Omental fat pad (tissue), 4 donors: ENCODE measurements around the gene NAB2. TPM values are rescaled to one million over a fixed set of nuclear protein-coding genes. Genes with fewer than 3 reads are reported as not detected.

ENCODE experiments used
- ATAC-seq: fragments of 150-250 bp; one replicate; pipeline ENCODE4 v1.9.1; 2016; ENCODE audit warnings: mild to moderate bottlenecking, moderate library complexity; ENCODE audit not compliant: low FRiP score
- DNase-seq: peaks from one replicate; pipeline ENCODE4 v3.0.0-alpha.2; 2019; ENCODE audit warnings: low spot score
- total RNA-seq, 4 donors: library from RNA; depleted of rRNA; stranded (reverse); fragments of >200 nt; gene quantifications; one replicate each; pipeline ENCODE4 v1.1.0, GENCODE V29; 2016
- TF ChIP-seq, protein P1 (sequence below), 3 donors: fragments of 450-650 bp; IDR thresholded peaks; one replicate each; pipeline ENCODE4 v1.5.1; 2016 to 2017; ENCODE audit warnings: antibody characterized with exemption in 3 of 3, mild to moderate bottlenecking in 3 of 3, moderate library complexity in 2 of 3

The NAB2 gene
- total RNA-seq, 4 donors from 2014 or later = 15.1 to 24.7 (median 18.1) TPM

- TF ChIP-seq, protein P1, sequence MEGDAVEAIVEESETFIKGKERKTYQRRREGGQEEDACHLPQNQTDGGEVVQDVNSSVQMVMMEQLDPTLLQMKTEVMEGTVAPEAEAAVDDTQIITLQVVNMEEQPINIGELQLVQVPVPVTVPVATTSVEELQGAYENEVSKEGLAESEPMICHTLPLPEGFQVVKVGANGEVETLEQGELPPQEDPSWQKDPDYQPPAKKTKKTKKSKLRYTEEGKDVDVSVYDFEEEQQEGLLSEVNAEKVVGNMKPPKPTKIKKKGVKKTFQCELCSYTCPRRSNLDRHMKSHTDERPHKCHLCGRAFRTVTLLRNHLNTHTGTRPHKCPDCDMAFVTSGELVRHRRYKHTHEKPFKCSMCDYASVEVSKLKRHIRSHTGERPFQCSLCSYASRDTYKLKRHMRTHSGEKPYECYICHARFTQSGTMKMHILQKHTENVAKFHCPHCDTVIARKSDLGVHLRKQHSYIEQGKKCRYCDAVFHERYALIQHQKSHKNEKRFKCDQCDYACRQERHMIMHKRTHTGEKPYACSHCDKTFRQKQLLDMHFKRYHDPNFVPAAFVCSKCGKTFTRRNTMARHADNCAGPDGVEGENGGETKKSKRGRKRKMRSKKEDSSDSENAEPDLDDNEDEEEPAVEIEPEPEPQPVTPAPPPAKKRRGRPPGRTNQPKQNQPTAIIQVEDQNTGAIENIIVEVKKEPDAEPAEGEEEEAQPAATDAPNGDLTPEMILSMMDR (IDR thresholded peaks at IDR 0.05) = no peak
- ATAC-seq = no peak
- DNase-seq = no peak
Measured at GRCh38 chr12:57096099-57096572, 7.2 kb downstream of the NAB2 start.

GRCh38 chr12:57096748-57097553, 8.0 kb downstream of the NAB2 start:
- ATAC-seq (no peak), DNase-seq (no peak)
- TF ChIP-seq, protein P1 (IDR thresholded peaks at IDR 0.05) = no peak

DNA sequence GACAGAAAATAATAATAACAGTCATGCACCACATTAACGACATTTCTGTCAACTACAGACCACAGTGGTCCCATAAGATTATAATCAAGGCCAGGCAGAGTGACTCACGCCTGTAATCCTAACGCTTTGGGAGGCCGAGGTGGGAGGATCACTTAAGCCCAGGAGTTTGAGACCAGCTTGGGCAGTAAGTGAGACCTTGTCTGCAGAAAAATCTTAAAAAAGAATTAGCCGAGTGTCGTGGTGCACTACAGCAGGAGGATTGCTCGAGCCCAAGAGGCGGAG, 8.6 kb downstream of the NAB2 start:
- no peak for DNase-seq
- TF ChIP-seq, protein P1 (IDR thresholded peaks at IDR 0.05) = no peak
- ATAC-seq = no peak

DNA sequence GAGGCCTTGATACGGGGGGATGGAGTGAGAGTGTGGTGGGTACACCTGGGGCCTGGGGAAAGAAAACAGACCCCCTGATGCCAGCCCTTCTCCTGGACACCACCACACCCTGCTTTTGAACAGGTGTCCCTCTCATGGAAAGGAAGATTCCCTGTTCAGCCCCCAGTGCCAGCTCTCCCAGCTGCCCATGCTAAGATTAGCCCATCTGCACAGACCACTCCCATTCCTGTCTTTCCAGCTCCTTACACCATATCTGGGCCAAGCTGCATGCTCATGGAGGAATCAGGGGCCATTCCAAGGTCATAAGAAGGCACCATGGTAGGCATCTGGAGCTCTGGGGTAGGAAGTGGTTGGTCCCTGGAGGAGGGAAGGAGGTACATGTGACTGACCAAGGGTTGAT, 9.6 kb downstream of the NAB2 start:
- DNase-seq = no peak
- no peak for ATAC-seq
- TF ChIP-seq, protein P1 (IDR thresholded peaks at IDR 0.05) = no peak

GRCh38 chr12:57099047-57099714, 10.3 kb downstream of the NAB2 start:
- TF ChIP-seq, protein P1 (IDR thresholded peaks at IDR 0.05) = no peak
- ATAC-seq (no peak), DNase-seq (no peak)

GRCh38 chr12:57099766-57100165, 10.9 kb downstream of the NAB2 start:
- no peak for DNase-seq
- TF ChIP-seq, protein P1 (IDR thresholded peaks at IDR 0.05) = no peak
- no peak for ATAC-seq
